NCI-H2227 (cell line): Measurements from ENCODE around the gene DNMT3A.
"Not testable (repeated sequence)": the region's sequence is repeated elsewhere in the genome, so short reads cannot be mapped to it uniquely, and the experiment has no call there.

Source experiments
- DNase-seq: peaks from one replicate; lab custom pipeline; 2025; ENCODE audit not compliant: unreplicated experiment; lab: John Stamatoyannopoulos, UW

The DNMT3A gene

DNA sequence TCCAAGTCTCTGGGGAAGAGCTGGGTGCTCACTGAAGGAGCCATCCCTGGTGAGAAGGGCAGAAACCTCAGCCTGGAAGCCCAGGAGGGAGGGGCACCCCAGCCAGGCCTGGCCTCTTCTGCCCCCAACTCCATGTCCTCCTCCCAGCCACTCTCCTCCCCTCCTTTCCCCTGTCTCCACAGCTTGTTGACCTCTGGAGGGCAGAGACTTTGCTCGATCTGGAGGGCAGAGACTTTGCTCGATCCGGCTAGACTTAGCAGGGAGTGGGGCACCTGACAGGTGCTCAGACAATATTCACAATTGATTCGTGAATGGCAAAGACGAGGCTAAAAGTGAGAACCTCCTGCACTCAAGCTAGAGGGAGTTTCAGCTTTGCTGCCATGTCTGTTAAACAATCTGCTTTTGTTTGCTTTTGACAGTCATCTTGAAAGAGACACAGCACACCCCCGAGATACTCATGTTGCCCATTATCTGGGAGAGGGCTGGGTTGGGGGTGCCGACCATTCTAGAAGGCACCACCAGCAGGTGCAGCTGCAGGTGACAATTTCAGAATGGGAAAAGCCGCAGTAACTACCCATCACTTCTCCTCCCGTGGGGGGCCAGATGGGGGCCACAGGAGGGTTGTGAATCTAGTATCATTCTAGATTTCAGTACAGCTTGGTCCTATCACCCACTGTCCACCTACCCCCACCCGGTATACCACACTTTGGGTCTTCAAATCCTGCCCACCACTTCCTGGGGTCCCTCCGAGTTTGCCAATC lies 54.8 kb downstream of the DNMT3A start:
- no peak for DNase-seq

DNA sequence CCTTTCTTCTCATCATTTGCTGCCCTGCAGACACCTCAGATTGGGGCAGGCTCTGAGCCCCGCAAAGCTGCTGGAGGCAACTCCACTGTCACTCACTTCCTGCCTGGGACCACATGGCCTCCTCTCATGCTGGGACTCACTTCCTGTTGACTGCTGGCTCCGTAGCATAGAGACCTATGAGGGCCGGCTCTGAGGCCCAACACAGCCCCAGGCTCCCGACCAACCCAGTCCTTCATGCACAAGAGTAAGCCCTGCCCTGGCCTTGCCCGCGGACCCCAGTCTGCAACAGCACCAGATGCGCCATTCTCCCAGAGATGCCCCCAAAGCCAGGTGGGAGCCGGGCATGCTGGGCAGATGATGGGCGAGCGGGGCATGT lies 55.7 kb downstream of the DNMT3A start:
- DNase-seq, result no peak

DNA sequence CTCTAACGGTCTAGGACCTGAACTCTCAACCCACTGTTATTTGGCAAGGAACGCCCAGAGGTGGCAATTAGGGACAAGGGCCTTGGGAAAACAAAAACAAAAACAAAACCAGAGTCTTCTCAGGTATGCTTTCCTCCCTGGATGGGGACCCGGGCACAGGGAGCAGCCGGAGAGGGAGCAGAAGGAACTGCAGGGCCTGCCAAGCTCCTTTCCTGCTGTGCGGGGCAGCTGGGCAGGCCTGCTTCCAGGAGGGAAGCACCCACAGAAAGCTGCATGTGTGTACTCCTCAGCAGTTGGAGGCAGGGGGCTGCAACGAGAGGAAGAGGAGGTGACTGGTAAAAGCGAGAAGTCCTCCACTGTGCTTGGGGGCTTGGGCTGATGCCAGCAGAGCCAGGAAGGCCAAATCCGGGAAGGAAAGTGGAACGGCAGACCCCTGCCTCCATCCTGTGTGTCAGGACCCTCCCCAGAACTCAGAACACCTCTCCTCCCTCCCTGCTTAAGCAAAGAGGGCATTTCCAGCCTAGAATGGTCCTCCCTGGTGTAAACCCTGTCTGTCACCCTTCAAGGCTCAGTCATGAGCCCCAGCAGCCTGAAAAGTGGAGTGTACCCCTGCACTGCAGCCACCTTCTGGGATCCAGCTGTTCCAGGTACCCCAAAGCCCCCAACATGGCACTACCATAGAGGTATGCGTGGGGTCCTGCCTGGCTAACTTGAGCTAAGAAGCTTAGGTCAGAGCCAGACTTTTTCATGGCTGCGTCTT lies 56.3 kb downstream of the DNMT3A start:
- DNase-seq, result no peak

DNA sequence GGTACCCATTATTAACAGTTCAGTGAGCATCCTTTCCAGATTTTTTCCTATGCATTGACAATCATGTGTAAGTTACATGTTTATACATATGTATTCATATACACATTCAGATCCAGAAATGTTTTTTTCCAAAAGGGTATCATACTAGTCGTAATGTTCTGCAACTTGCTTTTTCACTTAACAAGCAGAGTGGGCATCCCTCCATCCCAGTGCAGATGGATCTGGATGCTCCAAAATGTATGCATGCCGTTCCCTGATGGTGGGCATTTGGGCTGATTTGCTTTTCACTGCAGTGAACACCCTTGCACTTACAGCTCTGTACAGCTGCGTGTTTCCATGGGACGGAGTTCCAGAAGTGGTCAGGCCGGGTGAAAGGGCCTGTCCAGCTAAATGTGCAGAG lies 57.0 kb downstream of the DNMT3A start:
- DNase-seq, result no peak

DNA sequence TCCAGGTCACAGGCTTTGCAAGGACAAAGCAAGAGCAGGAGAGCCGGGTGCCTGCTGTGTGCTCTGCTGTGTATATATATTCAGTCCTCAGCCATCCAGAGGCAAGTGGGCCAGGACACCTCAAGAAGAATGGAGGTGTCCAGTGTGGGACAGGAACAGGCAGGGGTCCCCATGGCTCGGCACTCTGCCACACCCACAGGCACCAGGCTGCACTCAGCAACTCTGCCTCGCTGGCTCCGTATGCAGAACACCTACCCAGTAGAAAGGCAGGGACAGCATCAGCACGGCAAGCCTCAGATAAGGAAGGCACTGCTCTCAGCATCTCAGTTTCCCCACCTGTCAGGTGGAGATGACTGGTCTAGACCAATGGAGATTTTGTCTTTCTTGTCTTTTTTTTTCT lies 57.8 kb downstream of the DNMT3A start:
- DNase-seq, result no peak

DNA sequence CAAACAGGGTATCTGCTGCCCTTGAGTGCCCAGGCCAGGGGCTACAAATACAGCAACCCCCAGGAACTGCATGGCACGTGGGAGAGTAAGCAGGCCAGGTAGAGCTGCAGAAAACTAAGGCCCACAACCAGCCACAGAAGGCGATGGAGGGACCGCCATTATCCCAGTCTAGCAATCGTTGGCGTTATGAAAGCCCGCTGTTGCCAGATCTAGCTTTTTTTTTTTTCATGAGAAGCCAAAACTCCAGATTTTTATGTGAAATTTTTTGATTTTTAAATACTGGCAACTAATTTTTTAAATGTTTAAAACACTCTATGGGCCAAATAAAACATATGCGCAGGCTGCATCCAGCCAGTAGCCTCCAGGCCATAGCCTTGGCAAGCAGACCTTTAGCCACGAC lies 59.8 kb downstream of the DNMT3A start:
- no peak for DNase-seq

DNA sequence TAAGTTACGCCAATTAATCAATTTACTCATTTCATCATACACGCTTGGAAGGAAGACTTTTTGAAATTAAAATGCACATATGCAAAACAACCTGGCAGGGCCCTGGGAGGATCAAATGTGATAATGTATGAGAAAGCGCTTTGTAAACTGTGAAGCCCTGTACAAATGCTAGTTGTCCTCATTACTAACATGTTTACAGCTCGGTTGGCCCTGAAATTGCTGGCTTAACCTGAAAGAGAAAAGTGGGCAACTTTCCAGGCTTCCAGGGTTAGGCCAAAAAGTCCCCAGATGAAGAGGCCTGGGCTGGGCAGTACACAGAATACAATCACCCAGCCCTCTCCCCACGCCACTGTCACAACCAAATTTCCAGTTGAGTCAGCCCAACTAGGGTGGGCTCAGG lies 60.2 kb downstream of the DNMT3A start:
- DNase-seq, result no peak

DNA sequence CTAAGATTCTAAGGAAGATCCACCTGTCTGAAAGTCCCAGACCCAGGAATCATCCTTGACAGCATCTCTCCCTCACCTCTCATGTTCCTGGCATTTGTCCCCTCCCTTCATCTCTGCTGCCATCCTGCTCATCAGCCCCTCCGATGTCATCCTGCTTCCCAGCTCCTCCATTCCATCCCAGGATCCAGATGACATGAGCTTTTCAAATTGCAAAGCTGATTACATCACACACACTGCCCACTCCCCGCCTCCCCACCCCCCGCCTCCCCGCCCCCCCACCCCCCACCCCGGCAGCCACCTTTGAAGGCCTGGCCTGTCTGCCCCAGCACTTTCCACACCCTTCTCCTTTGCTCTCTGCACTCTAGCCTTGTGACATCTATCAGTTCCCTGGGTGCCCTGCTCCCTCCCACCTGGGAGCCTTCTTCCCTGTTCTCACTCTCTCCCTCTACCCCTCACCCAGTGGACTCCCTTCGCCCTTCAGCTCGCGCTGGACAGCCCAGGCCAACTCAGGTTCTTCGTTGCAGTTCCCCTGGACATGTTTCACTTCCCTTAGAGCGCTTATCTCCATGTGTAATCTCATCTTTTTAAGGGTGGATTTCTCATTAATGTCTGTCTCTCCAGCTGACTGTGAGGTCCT lies 61.6 kb downstream of the DNMT3A start:
- no peak for DNase-seq

DNA sequence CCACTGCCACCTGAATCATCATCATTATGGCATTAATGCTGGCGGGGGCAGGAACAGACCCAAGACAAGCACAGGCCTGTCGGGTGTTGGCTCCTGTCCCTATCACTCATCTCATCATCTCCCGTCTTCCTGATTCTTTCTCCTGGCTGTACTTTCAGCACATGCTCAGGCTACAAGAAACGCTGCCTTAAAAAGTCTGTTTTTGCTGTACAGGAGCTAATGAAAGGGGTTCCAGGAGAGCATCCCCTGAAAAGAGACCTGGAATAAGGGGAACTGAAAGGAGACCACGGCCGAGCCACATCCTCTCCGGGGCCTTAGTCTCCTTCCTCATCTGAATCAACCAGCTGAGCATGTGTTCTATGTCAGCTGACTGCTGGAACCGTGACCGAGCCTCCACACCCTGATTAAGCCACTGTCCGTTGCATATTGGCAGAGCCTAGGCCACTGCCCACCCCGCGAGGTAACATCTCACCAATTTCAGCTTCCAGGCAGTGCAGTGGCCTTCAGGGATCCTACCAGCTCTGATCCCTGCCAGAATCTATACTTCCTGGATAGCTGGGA lies 62.6 kb downstream of the DNMT3A start:
- no peak for DNase-seq

DNA sequence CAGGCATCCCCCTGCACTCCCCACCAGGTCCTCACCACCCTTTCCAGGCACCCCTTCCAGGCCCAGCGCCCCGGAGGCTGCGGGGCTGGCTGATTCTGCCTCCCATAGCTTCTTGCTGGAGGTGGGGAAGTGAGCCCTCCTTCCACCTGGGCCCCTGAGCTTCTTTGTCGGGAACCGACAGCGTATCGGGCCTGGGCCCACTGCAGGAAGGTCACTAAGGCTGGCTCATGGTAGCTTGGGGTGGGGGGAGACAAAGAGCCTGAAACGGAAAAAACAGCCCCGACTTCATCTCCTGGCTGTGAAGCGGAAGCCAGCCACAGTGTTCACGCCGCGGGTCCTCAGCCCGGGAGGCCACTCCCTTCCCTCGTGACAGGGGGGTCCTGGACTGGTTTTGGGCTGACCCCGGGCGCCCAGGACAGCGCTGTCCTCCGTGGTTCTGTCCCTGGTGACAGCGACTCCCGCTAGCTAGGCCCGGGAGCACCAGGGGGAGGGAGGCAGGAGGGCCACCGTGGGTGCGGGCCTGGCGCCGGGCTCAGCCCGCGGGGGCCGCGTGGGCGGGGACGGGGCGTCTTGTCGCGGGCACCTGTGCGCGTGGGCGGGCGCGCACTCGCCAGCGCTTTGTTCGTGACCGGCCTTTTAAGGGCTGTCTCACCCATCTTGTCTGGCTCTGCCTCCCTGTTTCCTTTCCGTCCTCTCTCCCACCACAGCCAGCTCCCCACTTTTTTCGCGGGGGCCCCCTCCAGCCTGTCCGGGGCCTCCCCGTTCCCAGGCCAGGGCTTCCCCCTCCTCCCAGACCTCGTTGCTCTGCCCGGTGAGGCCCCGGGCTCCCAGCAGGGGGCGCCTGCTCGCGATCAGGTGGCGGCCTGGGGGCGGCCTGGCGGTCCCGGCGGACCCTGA lies 64.9 kb downstream of the DNMT3A start:
- DNase-seq, result no peak

DNA sequence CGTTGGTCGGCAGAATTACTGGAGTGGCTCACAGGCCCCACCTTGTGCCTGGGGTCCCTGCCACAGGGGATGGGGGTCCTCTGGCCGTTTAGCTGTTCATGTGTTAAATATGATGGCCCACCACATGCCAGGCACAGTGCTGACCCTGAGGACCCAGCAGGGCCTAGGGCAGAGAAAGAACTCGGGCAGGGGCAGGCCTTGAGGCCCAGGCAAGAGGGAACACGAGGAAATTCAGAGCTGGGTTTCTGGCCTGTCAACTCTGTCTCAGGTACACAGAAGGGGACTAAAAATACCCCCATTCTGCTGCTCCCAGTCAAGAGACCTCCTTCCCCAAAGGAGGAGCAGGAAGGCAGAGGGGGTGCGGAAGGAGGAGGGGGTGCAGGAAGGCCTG lies 66.2 kb downstream of the DNMT3A start:
- no peak for DNase-seq

DNA sequence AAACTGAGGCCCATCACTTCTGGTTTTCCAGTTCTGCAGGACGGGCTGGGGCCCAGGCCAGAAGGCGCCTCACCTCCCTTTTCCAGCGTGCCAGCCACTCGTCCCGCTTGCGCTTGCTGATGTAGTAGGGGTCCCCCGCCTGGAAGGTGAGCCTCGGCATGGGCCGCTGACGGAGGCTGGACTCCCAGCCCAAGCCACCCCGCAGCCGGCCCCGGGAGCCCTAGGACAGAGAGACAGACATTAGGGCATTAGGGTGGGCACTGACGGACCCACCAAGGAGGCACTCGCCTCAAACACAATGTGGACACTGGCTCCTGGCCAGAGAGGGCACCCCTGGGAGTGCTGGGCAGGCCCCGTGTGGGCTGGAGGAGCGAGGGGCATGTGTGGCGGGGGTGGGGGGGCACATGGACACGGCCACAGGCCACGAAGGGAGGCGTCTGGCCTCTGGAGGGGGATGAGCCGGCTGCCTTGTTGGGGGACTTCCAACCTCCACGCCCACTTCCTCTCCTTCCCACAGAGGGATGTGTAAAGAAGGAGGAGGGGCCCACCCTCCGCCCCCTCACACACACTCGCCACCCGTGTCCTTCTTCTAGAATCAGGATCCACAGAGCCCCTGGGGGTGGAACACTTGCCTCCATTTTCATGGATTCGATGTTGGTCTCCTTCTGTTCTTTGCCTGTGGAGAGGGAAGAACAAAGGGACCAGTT lies 66.7 kb downstream of the DNMT3A start:
- no peak for DNase-seq

DNA sequence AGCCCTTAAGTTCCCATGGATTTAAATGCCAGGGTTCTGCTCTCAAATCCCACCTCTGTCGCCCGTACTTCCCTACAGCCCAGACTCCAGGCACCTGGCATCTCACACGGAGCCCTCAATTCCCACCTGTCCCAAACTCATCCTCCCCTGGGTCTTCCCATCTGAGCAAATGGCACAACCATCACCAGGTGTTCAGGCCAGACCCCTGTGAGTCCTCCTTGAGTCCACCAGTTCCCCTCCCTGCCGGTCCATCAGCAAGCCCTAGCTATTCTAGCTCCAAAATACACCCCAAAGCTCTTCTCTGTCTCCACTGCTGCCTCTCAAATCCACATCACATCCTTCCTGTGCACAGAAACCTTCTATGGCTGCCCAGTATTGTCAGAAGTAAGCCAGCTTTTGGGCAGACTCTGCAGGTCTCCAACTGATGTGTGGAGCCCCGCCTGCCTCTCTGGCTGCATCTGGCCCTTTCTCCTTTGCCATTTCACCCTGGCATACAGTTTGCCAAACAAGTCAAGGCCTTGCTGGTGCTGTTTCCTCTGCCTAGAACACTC lies 67.7 kb downstream of the DNMT3A start:
- no peak for DNase-seq

DNA sequence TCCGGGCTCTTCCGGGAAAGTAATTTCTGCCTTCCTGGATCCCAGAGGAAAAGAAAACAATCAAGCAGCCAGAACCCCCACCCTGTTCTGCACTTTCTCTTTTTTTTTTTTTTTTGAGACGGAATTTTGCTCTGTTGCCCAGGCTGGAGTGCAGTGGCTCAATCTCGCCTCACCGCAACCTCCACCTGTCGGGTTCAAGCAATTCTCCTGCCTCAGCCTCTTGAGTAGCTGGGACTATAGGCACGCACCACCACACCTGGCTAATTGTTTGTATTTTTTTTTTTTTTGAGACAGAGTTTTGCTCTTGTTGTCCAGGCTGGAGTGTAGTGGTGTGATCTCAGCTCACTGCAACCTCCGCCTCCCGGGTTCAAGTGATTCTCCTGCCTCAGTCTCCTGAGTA lies 69.0 kb downstream of the DNMT3A start:
- not testable (repeated sequence) for DNase-seq

DNA sequence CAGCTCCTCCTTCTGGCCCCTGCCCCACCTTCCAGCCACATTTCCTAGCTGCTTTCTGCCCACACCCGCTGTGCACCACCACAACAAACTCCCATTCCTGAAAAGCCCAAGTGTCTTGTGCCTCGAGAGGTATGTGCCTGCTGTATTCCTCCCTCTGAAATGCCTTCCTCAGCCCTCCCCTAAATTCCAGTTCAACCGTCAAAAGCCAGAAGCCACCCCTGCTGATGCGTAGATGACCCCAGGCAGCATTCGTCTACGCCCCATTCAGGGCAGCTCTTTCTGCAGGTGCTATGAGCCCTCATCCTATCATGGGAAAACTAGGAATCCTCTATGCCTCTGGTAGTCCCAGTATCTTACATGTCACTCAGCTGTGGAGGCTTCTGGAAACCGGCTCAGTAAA lies 71.7 kb downstream of the DNMT3A start:
- DNase-seq, result no peak

DNA sequence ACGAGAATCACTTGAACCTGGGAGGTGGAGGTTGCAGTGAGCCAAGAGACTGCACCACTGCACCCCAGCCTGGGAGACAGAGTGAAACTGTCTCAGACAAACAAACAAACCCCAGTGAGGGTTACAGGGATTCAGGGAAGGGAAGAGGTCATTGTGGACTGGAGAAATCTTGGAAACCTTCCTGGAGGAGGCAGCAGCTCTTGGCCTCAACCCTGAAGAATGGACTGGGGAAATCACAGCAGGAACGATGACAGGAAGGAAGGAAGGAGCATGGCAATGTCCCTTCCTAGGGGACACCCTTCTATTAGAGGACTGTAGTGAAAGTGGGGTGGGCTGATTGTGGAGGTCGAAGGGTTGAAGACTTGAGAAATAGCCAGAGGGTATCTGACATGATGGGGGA lies 72.5 kb downstream of the DNMT3A start:
- DNase-seq, result no peak

DNA sequence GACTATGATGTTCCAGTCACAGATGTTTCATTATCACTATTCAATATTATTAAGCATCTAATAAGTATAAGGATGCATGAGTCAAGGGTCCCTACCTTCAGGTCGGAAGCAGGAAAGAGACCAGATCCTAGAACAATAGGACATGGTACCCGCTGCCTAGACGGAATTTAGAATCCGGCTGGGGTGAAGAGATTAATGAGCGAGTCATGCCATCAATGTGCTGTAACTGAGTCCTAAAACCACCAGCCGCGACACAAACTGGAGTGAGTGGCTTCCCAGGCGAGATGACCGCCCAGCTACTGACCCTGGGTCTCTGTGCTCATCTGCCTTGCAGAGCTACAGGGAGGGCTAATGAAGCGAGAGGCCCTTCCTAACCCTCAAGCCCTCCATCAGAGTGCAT lies 73.6 kb downstream of the DNMT3A start:
- DNase-seq, result no peak

DNA sequence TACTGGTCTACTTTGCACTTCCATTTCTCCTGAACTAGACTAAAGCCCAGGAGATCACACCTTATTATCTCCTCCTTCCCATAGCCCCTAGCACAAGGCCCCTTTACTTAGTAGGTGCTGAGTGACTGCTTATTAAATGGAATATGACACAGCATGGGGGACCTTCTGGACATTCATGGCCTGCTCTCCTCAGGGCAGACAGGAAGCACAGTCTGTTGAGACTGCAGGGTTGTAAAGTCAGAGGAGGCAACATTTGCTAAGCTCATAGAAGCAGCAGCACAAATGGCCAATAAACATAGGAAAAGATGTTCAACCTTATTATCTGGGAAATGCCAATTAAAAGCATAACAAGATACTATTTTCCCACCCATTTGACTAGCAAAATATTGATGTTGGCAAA lies 75.3 kb downstream of the DNMT3A start:
- no peak for DNase-seq

DNA sequence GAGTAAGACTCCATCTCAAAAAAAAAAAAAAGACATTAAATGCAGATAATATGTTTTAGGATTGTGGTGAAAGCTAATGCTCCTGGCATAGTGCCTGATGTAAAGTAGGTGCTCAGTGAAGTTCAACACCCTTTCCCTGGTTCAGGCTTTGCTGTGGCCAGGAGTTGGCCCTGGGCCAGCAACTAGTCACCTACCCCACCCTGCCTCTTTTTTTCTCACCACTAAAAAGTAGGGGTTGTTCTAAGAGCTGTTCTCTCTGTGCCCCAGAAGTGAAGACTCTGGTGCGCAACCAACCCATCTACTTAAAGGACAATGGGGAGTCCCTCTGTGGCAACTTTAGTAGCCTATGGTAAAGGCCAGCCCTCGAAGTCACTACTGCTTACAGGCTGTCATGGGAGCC lies 75.9 kb downstream of the DNMT3A start:
- DNase-seq, result no peak

DNA sequence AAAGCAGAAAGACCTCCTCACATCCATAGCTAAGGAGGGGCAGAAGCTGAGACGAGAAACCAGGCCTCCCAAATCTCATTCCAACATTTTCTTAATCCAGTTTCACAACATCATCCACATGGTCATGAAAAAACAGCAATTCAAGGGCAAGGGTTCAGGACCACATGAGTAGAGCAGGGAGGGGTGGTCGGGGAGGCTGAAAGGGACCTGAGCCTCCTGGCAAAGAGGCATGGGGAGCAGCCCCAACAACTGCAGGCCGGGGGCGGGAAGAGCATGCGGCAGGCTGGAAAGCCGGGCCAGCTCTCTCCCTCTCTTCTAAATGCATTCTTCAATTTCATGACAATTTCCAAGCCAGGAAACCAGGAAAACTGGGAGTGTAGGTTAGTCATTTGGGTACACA lies 76.7 kb downstream of the DNMT3A start:
- no peak for DNase-seq
